ENCODE results near the gene RPL37.
"Not testable (repeated sequence)": the region's sequence is repeated elsewhere in the genome, so short reads cannot be mapped to it uniquely, and the experiment has no call there.

- not testable (repeated sequence) for TF ChIP-seq CTCF, POLR2AphosphoS5 (IDR thresholded peaks at IDR 0.05)
Measured at GRCh38 chr5:40786664-40787063, 48.4 kb downstream of the RPL37 start.
